COLO668 (cell line): ENCODE results near the gene CBARP.
A peak's percentile ranks its signal among the peaks of the same experiment; 100 is the strongest.

Experiments
- DNase-seq: peaks from one replicate; lab custom pipeline; 2025; ENCODE audit not compliant: unreplicated experiment; lab: John Stamatoyannopoulos, UW

The CBARP gene

GRCh38 chr19:1275976-1276627 is 38.3 kb upstream of the CBARP start:
- no peak for DNase-seq

GRCh38 chr19:1275260-1275975 is 37.6 kb upstream of the CBARP start, which contains the start of gene FAM174C:
Gene FAM174C (plus strand): TSS chr19:1275530. CDS start chr19:1275550, 20 bp downstream.
- peak; percentile 98 for DNase-seq

DNA sequence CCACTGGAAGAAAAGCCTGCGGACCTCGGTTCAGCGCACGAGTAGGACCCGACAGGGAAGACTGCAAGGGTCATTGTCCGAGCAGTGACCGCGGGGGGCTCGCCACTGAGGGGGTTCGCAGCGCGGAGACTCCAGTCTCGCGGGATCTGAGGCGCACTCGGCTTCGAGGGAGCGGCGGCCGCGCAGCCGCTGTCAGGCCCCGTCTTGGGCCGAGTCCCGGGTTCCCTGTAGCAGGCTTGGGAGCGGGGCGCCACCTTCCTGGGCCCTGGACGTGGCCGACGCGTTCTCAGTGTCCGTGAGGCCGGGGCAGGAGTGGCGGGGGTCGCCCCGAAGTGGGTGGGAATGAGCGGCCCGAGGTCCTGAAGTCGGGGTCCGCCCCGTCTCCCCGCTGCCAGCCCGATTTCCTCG is 37.1 kb upstream of the CBARP start:
- peak; percentile 66 for DNase-seq

GRCh38 chr19:1274081-1274851 is 36.5 kb upstream of the CBARP start:
- DNase-seq: peak; percentile 51

- peak; percentile 26 for DNase-seq
Observed at GRCh38 chr19:1273263-1274041, 35.6 kb upstream of the CBARP start.

DNA sequence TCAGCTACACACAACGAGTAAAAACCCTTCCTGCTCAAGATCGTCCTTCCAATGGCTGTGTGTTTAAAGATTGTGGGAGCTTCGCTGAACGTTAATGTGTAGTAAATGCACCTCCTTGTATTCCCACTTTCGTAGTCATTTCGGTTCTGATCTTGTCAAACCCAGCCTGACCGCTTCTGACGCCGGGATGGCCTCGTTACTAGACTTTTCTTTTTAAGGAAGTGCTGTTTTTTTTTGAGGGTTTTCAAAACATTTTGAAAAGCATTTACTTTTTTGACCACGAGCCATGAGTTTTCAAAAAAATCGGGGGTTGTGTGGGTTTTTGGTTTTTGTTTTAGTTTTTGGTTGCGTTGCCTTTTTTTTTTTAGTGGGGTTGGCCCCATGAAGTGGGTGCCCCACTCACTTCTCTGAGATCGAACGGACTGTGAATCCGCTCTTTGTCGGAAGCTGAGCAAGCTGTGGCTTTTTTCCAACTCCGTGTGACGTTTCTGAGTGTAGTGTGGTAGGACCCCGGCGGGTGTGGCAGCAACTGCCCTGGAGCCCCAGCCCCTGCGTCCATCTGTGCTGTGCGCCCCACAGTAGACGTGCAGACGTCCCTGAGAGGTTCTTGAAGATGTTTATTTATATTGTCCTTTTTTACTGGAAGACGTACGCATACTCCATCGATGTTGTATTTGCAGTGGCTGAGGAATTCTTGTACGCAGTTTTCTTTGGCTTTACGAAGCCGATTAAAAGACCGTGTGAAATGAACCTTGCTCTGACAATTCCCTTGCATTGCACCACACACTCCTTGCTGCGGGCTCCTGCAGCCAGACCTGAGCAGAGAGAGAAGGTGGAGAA is 34.8 kb upstream of the CBARP start:
- no peak for DNase-seq

DNA sequence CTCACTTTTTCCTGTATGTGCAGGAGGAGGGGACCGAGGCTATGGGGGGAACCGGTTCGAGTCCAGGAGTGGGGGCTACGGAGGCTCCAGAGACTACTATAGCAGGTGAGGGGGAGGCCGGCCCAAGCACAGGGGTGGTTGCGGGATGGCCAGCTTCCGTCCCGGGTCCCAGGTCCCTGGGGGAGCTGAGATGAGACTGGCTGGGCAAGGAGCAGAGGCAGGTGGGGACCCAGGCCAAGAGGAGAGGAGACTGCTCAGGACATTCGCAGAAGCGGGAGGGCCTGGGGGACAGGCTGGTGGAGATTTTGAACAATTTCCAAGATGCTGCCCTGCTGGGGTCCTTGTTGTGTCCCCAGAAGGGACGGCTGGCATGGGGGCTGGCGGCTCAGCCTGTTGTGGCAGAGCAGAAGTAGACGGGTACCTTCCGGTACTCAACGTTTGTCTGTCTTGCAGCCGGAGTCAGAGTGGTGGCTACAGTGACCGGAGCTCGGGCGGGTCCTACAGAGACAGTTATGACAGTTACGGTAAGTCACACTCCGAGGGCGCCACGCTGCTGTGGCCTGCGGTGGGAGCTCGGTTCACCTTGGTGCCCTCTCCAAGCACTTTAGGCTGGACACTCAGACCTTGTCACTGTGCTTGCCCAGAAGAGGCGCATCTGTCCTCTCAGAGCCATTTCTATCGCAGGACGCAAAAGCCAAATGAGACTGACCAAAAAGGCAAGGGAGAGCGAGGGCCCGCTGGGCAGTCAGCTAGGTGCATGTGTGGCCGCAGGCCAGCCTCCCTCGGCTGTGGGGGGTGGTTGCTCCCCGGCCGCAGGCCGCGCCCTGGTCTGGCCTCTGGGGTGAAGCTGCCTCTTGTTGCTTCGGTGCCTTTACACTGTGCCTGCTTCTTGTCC is 34.0 kb upstream of the CBARP start:
- peak; percentile 13 for DNase-seq

GRCh38 chr19:1270854-1271527 is 33.2 kb upstream of the CBARP start:
- peak; percentile 20 for DNase-seq

GRCh38 chr19:1270213-1270853 is 32.5 kb upstream of the CBARP start:
- peak; percentile 58 for DNase-seq

DNA sequence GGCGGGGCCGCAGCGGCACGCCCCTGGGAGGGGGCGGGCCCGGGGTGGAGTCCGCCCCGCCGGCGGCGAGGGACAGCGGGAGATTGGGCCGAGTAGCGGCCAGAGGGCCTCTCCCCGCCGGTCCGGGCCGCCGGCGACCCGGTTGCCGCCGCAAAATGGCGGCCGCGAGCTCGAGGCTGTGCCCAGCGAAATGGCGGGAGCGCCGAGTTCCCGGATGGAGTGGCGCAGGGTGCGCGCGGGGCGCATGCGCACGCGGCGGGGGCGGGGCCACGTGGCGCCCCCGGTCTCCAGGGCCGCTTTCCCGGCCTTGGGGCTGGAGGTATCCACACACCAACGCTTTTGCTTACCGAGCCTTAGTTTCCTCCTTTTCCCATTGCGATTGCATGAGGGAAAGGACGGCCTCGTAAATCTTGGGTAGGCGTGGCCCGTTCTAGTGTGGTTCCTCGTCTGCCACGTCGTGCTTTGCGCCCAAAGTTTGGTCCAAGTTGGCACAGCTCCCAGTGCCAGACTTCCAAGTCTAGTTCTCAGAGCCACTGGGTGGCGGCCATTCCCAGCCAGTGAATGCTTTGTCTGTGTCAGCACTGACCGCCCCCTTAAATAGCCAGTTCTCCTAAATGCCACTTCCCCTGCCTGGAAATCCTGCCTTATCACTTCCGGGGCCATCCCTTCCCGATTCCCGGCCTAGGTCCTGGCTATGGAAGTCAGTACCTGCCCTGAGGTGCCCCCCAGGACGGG is 31.8 kb upstream of the CBARP start:
- DNase-seq: peak; percentile 92

DNA sequence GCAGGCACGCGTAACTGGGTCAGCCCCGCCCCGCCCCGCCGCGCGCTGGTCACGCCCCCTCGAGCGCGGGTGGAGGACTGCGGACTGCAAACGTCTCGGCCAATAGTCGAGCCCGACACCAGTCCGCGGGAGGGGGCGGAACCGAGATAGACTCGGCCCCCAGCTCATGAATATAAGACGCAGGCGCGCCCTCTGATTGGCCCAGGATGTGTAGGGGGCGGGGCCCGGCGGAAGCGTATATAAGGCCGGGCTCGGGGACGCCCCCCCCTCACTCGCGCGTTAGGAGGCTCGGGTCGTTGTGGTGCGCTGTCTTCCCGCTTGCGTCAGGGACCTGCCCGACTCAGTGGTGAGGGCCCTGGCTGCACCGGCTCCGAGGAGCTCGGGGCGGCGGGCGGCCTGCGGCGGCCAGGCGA is 31.3 kb upstream of the CBARP start, which contains the start of gene CIRBP:
Gene CIRBP, plus strand, starts transcription at position 268 of the 413 bp plus-strand sequence. CDS start 1,602 bp downstream, outside the sequence.
- DNase-seq: peak; percentile 99

DNA sequence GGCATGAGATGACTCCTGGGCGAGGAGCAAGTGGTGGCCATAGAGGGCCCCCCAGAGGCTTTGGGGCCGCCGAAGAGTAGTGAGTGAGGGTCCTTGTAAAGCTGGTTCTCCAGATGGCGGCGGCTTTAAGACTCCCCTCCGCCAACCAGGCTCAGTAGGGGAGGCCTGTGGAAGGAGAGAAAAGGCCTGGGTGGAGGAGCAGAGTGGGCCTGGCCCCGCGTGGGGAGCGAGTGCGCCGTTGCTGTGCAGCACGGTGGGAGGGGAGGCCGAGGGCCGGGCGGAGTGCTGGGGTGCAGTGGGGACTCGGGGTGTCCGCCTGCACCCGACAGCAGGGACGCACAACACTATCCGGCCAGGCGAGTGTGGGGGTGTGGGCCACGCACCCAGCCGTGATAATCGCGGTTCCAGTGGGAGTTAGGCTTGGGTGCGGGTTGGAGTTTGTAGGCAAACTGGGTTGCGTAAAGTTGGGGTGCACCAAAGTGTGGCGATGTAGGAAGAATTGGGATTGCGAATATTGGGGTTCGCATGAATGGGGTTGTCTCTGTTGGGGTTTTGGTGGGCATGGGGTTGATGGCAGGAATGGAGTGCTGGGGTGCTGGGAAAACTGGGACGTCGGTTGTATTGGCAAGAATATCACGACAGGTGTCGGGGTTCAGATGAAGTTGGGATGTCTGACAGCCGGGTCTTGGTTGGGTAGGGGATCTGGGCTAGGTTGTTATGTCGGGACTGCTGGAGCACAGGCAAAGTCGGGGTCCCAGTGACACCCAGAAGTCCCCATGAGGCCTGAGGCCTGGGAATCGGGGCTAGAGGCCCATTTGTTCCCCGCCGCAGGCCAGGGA is 30.6 kb upstream of the CBARP start:
- no peak for DNase-seq

DNA sequence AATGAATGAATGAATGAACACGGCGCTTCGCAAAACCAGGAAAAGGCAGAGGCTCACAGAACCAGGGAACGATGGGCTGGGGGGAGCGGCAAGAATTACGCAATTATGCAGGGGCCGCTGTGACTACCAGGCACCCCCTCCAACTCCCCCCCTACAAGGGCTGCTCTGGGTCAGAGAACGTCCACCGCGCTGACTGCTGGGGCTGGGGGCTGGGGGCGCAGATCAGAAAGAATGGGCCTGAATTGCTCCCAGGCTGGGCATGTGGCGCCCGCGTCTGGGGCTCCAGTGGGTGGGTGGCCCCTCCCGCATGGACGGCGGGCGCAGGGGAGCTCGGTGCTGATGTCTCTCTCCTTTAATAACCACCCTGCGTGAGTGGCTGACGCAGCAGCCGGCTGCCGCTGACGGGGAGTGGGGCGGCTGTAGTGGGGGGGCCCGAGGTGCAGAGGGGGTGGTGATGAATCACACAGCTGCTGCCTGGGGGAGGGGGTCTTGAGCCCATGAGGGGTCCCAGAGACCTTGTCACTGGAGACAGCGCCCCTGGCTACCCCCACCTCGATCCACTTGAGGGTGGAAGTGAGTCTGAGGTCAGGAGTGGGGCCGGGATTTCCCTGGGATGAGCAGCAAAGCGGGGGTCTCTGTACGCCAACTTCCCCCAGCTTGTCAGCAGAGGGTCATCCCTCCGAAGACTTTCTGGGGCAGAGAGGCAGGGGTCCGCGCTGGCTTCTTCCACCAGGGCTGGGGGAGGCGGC is 29.8 kb upstream of the CBARP start:
- peak; percentile 34 for DNase-seq

GRCh38 chr19:1266916-1267476 is 29.2 kb upstream of the CBARP start:
- DNase-seq: peak; percentile 67
